SK-N-SH treated with all-trans-retinoic acid at 6 μM for 48 hours (cell line): ENCODE results near the gene NTN1.

Experiments
- ATAC-seq: fragments of 200-7000 bp; cut with Tn5 transposase; 3 replicates; pipeline ENCODE4 v1.9.1; 2020; ENCODE audit warnings: mild to moderate bottlenecking, moderate library complexity
- ARNTL ChIP-seq: fragments of 450-650 bp; formaldehyde crosslinking; IDR thresholded peaks from 2 replicates; pipeline ENCODE4 v1.5.0; 2020; ENCODE audit warnings: low read depth, mild to moderate bottlenecking, moderate library complexity, borderline replicate concordance
- BACH2 ChIP-seq: fragments of 250-450 bp; sonication (Bioruptor Pico); IDR thresholded peaks from 2 replicates; pipeline ENCODE4 v1.9.0; 2021; ENCODE audit warnings: mild to moderate bottlenecking, borderline replicate concordance
- ESRRG ChIP-seq: fragments of 250-450 bp; sonication (Bioruptor Pico); IDR thresholded peaks from 2 replicates; pipeline ENCODE4 v1.6.1; 2021; ENCODE audit warnings: mild to moderate bottlenecking
- GLIS3 ChIP-seq: fragments of 250-450 bp; sonication (Bioruptor Pico); IDR thresholded peaks from 2 replicates; pipeline ENCODE4 v1.5.0; 2020; ENCODE audit warnings: mild to moderate bottlenecking, moderate library complexity
- ISL1 ChIP-seq: fragments of 250-450 bp; sonication (Bioruptor Pico); IDR thresholded peaks from 2 replicates; pipeline ENCODE4 v2.1.2; 2022; ENCODE audit warnings: mild to moderate bottlenecking, moderate library complexity
- OSR1 ChIP-seq: fragments of 250-450 bp; sonication (Bioruptor Pico); IDR thresholded peaks from 2 replicates; pipeline ENCODE4 v1.8.0; 2022; ENCODE audit warnings: moderate library complexity, mild to moderate bottlenecking, inconsistent platforms
- PPARA ChIP-seq: fragments of 250-450 bp; sonication (Bioruptor Pico); IDR thresholded peaks from 2 replicates; pipeline ENCODE4 v1.5.0; 2020; ENCODE audit warnings: mild to moderate bottlenecking, borderline replicate concordance
- RARB ChIP-seq: fragments of 250-450 bp; sonication (Bioruptor Pico); IDR thresholded peaks from 2 replicates; pipeline ENCODE4 v1.8.0; 2021; ENCODE audit warnings: mild to moderate bottlenecking, moderate library complexity
- SNAI2 ChIP-seq: fragments of 250-450 bp; sonication (Bioruptor Pico); IDR thresholded peaks from 2 replicates; pipeline ENCODE4 v1.5.0; 2020; ENCODE audit warnings: mild to moderate bottlenecking, moderate library complexity
- TCF4 ChIP-seq: fragments of 250-450 bp; sonication (Bioruptor Pico); IDR thresholded peaks from 2 replicates; pipeline ENCODE4 v1.8.0; 2021; ENCODE audit warnings: mild to moderate bottlenecking, moderate library complexity, borderline replicate concordance
- TOX ChIP-seq: fragments of 250-450 bp; sonication (Bioruptor Pico); IDR thresholded peaks from 2 replicates; pipeline ENCODE4 v1.8.0; 2021; ENCODE audit warnings: mild to moderate bottlenecking, moderate library complexity, borderline replicate concordance
- ZC3H10 ChIP-seq: fragments of 250-450 bp; sonication (Bioruptor Pico); IDR thresholded peaks from 2 replicates; pipeline ENCODE4 v1.5.1; 2021; ENCODE audit warnings: mild to moderate bottlenecking, moderate library complexity
- ZFP3 ChIP-seq: fragments of 250-450 bp; sonication (Bioruptor Pico); IDR thresholded peaks from 2 replicates; pipeline ENCODE4 v1.5.0; 2020; ENCODE audit warnings: mild to moderate bottlenecking, moderate library complexity
- ZNF565 ChIP-seq: fragments of 450-650 bp; formaldehyde crosslinking; conservative IDR thresholded peaks from 2 replicates; pipeline ENCODE4 v1.5.0; 2020; ENCODE audit warnings: low read depth, mild to moderate bottlenecking, moderate library complexity
- ZNF70 ChIP-seq: fragments of 450-650 bp; formaldehyde crosslinking; IDR thresholded peaks from 2 replicates; pipeline ENCODE4 v1.5.0; 2020; ENCODE audit warnings: mild to moderate bottlenecking, moderate library complexity
- ZNF8 ChIP-seq: fragments of 450-650 bp; formaldehyde crosslinking; IDR thresholded peaks from 2 replicates; pipeline ENCODE4 v1.5.0; 2020; ENCODE audit warnings: mild to moderate bottlenecking, moderate library complexity
- TF ChIP-seq, protein P1 (sequence below): fragments of 250-450 bp; sonication (Bioruptor Pico); IDR thresholded peaks from 2 replicates; pipeline ENCODE4 v1.5.0; 2020; ENCODE audit warnings: mild to moderate bottlenecking, moderate library complexity
- TF ChIP-seq, protein P2 (sequence below): fragments of 250-450 bp; sonication (Bioruptor Pico); IDR thresholded peaks from 2 replicates; pipeline ENCODE4 v1.5.1; 2020; ENCODE audit warnings: low read depth, mild to moderate bottlenecking, moderate library complexity
- TF ChIP-seq, protein P3 (sequence below): fragments of 250-450 bp; sonication (Bioruptor Pico); IDR thresholded peaks from 2 replicates; pipeline ENCODE4 v1.5.1; 2021; ENCODE audit warnings: mild to moderate bottlenecking, moderate library complexity
- TF ChIP-seq, protein P4 (sequence below): fragments of 250-450 bp; sonication (Bioruptor Pico); IDR thresholded peaks from 2 replicates; pipeline ENCODE4 v1.8.0; 2021; ENCODE audit warnings: low read depth, mild to moderate bottlenecking, moderate library complexity, borderline replicate concordance

The NTN1 gene

DNA sequence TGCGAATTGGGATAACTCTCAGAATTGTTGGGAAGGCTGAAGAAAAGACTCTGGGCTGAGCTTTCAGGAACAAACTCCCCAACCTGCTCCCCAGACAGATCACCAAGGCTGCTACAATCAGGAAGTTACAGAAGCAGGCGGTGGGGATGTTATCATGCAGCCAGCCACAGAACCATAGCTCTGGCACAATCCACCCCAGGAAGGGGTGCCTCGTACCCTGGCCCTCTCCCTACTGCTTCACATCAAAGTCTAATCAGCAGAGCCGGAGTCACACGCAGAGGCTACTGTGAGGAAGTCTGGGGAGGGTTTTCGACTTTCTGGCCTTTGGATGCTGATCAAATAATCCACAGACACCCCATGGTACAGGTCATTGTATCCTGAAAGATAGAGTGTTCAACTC is 86.8 kb downstream of the NTN1 start:
- ATAC-seq, result no peak

DNA sequence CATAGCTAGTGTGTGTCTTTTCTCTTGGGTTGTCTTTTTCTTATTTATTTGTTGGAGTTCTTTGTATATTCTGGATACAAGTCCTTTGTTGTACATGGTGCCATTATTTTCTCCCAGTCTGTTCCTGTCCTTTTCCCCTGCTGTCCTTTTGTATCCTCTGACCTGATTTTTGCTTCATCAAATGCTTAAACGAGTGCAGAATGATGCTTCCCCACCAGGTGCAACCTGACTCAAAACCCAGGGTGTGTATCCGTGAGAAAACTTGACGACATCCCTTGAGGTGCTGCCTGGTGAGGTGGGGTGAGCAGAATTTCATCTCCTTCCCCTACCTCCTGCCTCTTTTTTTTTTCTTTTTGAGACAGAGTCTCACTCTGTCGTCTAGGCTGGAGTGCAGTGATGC is 88.6 kb downstream of the NTN1 start:
- TF ChIP-seq, protein P1, sequence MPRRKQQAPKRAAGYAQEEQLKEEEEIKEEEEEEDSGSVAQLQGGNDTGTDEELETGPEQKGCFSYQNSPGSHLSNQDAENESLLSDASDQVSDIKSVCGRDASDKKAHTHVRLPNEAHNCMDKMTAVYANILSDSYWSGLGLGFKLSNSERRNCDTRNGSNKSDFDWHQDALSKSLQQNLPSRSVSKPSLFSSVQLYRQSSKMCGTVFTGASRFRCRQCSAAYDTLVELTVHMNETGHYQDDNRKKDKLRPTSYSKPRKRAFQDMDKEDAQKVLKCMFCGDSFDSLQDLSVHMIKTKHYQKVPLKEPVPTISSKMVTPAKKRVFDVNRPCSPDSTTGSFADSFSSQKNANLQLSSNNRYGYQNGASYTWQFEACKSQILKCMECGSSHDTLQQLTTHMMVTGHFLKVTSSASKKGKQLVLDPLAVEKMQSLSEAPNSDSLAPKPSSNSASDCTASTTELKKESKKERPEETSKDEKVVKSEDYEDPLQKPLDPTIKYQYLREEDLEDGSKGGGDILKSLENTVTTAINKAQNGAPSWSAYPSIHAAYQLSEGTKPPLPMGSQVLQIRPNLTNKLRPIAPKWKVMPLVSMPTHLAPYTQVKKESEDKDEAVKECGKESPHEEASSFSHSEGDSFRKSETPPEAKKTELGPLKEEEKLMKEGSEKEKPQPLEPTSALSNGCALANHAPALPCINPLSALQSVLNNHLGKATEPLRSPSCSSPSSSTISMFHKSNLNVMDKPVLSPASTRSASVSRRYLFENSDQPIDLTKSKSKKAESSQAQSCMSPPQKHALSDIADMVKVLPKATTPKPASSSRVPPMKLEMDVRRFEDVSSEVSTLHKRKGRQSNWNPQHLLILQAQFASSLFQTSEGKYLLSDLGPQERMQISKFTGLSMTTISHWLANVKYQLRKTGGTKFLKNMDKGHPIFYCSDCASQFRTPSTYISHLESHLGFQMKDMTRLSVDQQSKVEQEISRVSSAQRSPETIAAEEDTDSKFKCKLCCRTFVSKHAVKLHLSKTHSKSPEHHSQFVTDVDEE (CRISPR knock-in tag), result no peak
- TF ChIP-seq ZFP3 (CRISPR knock-in tag) (no peak), GLIS3 (no peak), ESRRG (CRISPR knock-in tag) (no peak)
- no peak for ATAC-seq

More for the DNA sequence above, 86.8 kb downstream of the NTN1 start:
- no peak for TF ChIP-seq ZC3H10
- TF ChIP-seq, protein P1 (CRISPR knock-in tag), result no peak
- TF ChIP-seq, protein P2, sequence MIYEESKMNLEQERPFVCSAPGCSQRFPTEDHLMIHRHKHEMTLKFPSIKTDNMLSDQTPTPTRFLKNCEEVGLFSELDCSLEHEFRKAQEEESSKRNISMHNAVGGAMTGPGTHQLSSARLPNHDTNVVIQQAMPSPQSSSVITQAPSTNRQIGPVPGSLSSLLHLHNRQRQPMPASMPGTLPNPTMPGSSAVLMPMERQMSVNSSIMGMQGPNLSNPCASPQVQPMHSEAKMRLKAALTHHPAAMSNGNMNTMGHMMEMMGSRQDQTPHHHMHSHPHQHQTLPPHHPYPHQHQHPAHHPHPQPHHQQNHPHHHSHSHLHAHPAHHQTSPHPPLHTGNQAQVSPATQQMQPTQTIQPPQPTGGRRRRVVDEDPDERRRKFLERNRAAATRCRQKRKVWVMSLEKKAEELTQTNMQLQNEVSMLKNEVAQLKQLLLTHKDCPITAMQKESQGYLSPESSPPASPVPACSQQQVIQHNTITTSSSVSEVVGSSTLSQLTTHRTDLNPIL (CRISPR knock-in tag), result no peak
- no peak for TF ChIP-seq ZNF70 (CRISPR knock-in tag)
- no peak for TF ChIP-seq BACH2 (CRISPR knock-in tag)
- TF ChIP-seq SNAI2, result no peak
- no peak for TF ChIP-seq ZNF8 (CRISPR knock-in tag)
- TF ChIP-seq TOX (CRISPR knock-in tag), result no peak
- no peak for TF ChIP-seq TCF4 (CRISPR knock-in tag)
- TF ChIP-seq, protein P3, sequence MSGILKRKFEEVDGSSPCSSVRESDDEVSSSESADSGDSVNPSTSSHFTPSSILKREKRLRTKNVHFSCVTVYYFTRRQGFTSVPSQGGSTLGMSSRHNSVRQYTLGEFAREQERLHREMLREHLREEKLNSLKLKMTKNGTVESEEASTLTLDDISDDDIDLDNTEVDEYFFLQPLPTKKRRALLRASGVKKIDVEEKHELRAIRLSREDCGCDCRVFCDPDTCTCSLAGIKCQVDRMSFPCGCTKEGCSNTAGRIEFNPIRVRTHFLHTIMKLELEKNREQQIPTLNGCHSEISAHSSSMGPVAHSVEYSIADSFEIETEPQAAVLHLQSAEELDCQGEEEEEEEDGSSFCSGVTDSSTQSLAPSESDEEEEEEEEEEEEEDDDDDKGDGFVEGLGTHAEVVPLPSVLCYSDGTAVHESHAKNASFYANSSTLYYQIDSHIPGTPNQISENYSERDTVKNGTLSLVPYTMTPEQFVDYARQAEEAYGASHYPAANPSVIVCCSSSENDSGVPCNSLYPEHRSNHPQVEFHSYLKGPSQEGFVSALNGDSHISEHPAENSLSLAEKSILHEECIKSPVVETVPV, result no peak
- no peak for TF ChIP-seq PPARA
- TF ChIP-seq, protein P4, sequence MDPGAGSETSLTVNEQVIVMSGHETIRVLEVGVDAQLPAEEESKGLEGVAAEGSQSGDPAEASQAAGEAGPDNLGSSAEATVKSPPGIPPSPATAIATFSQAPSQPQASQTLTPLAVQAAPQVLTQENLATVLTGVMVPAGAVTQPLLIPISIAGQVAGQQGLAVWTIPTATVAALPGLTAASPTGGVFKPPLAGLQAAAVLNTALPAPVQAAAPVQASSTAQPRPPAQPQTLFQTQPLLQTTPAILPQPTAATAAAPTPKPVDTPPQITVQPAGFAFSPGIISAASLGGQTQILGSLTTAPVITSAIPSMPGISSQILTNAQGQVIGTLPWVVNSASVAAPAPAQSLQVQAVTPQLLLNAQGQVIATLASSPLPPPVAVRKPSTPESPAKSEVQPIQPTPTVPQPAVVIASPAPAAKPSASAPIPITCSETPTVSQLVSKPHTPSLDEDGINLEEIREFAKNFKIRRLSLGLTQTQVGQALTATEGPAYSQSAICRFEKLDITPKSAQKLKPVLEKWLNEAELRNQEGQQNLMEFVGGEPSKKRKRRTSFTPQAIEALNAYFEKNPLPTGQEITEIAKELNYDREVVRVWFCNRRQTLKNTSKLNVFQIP, result no peak
- no peak for TF ChIP-seq OSR1 (CRISPR knock-in tag)
- TF ChIP-seq RARB (CRISPR knock-in tag), result no peak
- TF ChIP-seq ZFP3 (CRISPR knock-in tag), result no peak
- TF ChIP-seq, all 23 proteins: peak for 0

DNA sequence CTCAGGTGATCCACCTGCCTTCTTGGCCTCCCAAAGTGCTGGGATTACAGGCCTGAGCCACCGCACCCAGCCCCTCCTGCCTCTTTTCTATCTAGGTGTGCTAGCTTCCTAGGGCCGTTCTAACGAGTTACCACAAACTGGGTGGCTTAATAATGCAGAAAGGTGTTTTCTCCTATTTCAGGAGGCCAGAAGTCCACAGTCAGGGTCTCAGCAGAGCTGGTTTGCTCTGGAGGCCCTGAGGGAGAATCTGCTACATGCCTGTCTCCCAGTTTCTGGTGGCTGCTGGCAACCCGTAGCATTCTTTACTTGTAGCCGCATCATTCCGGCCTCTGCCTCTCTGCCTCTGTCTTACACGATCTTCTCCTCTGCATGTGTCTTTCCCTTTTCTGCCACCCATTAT is 89.2 kb downstream of the NTN1 start:
- no peak for ATAC-seq
- TF ChIP-seq ARNTL (CRISPR knock-in tag) (no peak), ESRRG (CRISPR knock-in tag) (no peak), PPARA (no peak), TOX (CRISPR knock-in tag) (no peak), ZNF565 (CRISPR knock-in tag) (no peak), ZNF8 (CRISPR knock-in tag) (no peak), OSR1 (CRISPR knock-in tag) (no peak), ISL1 (CRISPR knock-in tag) (no peak), ZNF70 (CRISPR knock-in tag) (no peak)
- TF ChIP-seq, protein P1 (CRISPR knock-in tag), result no peak
- TF ChIP-seq, protein P4, result no peak
- TF ChIP-seq, all 23 proteins: peak for 0
